ENCODE data around the gene GPR155. TPM values are rescaled to one million over a fixed set of nuclear protein-coding genes. Genes with fewer than 3 reads are reported as not detected.

Gene GPR155
- total and polyA plus RNA-seq, 2 donors (not counting 1 experiment from before 2014, with no cell fraction given): 4.2 to 17.6 TPM

- no peak overlapping the region for H3K4me3 ChIP-seq (ENCODE audit: control extremely low read depth in 1 of 5, extremely low read depth in 1 of 5, insufficient read depth in 1 of 5, low read depth in 2 of 5, low read length in 4 of 5)
- CTCF ChIA-PET: interaction anchor here (0.7 to 1.8 kb wide), 4 partner anchors 9 to 108 kb away, joined by 3 to 9 read pairs (median 6); partner anchors contain the start of gene GPR155
- Mint-ChIP-seq H3K9me3 (ENCODE audit: insufficient read depth) (no peaks in the 10 kb centered on the region), H3K4me1 (peaks cover 33% of the 10 kb centered on the region), H3K4me3 (no peak overlapping the region), H3K27ac (peak overlapping the region; percentile 22), H3K27me3 (no peaks in the 10 kb centered on the region)
- DNase-seq (no peak), ATAC-seq (ENCODE audit: low read depth) (no peak)
- POLR2A ChIA-PET: interaction anchor here (0.5 kb wide), 1 partner anchor 11 kb away, joined by 3 read pairs; no protein-coding TSS in a partner anchor
- H4K20me1 ChIP-seq (ENCODE audit: control insufficient read depth, insufficient read depth, low read length, poor library complexity, severe bottlenecking): no peaks in the 10 kb centered on the region
- no peaks in the 10 kb centered on the region for H3K79me2 ChIP-seq (ENCODE audit: control insufficient read depth, insufficient read depth, low read length)
- no peak overlapping the region for H2AFZ ChIP-seq (ENCODE audit: insufficient read depth, low read depth, low read length, poor library complexity, severe bottlenecking)
- 100% methylated on average over 2 of the region's 5 CpGs for WGBS (ENCODE audit: insufficient coverage)
- H3K4me2 ChIP-seq (replicated peaks; ENCODE audit: low read depth, low read length, poor library complexity, severe bottlenecking): no peak overlapping the region
- H3K4me1 ChIP-seq (ENCODE audit: control insufficient read depth in 2 of 2, insufficient read depth in 2 of 2, low read length in 2 of 2): peaks cover 22 to 23% of the 10 kb centered on the region in 2 donors
- no peaks in the 10 kb centered on the region for H3K27me3 ChIP-seq (replicated peaks in 1 of 4; ENCODE audit: control extremely low read depth in 1 of 4, control insufficient read depth in 3 of 4, insufficient read depth in 4 of 4, low read length in 3 of 4)
- intact Hi-C loops (cut with micrococcal nuclease): loop anchor here (10.0 kb wide), 1 partner anchor 251 kb away; the partner anchor contains the start of gene OLA1
- no peak overlapping the region for H3K9ac ChIP-seq (ENCODE audit: low read length)
- H3K9me3 ChIP-seq (ENCODE audit: control extremely low read depth in 1 of 3, control insufficient read depth in 2 of 3, insufficient read depth in 1 of 3, low read length in 2 of 3): no peaks in the 10 kb centered on the region
- H3K27ac ChIP-seq (ENCODE audit: low read length in 2 of 2): no peak overlapping the region
- TF ChIP-seq CTCF (IDR thresholded peaks at IDR 0.05) (no peak), EZH2 (IDR thresholded peaks at IDR 0.05; ENCODE audit: borderline replicate concordance, insufficient read depth, low read depth, low read length, poor library complexity, severe bottlenecking) (no peak)
- H3K36me3 ChIP-seq (replicated peaks in 1 of 2; ENCODE audit: control extremely low read depth in 1 of 2, control insufficient read depth in 1 of 2, extremely low read depth in 1 of 2, insufficient read depth in 2 of 2, low read length in 1 of 2): no peaks in the 10 kb centered on the region
Observed at GRCh38 chr2:174495365-174496012, 8.7 kb upstream of the GPR155 start.

Measured in B cell (primary cell).